Esophagus squamous epithelium (tissue), 5 donors: ENCODE data around the gene ZDHHC7. TPM values are rescaled to one million over a fixed set of nuclear protein-coding genes. Genes with fewer than 3 reads are reported as not detected.

Experiments used
- DNase-seq: peaks from one replicate; lab custom pipeline; 2025; lab: John Stamatoyannopoulos, UW
- H3K27ac ChIP-seq, 4 donors: fragments of 200-600 bp; sonication (generic); one replicate each; pipeline ENCODE4 v1.5.1; 2016 to 2019; ENCODE audit warnings: mild to moderate bottlenecking in 1 of 4
- H3K27me3 ChIP-seq, 4 donors: fragments of 200-600 bp; sonication (generic); 1 replicate in 3 of 4; 2 replicates in 1 of 4; pipeline versions ENCODE4 v1.5.1 to v1.6.0; 2017 to 2021; ENCODE audit warnings: antibody characterized with exemption in 1 of 4
- H3K36me3 ChIP-seq, 3 donors: fragments of 200-600 bp; sonication (generic); one replicate each; pipeline ENCODE4 v1.5.1; 2016 to 2019
- H3K4me1 ChIP-seq, 3 donors: fragments of 200-600 bp; sonication (generic); one replicate each; pipeline ENCODE4 v1.5.1; 2017 to 2019
- H3K4me3 ChIP-seq, 4 donors: fragments of 200-600 bp; sonication (generic); 1 replicate in 3 of 4; 2 replicates in 1 of 4; pipeline ENCODE4 v1.5.1; 2016 to 2019; ENCODE audit warnings: mild to moderate bottlenecking in 2 of 4, moderate library complexity in 1 of 4
- H3K9me3 ChIP-seq, 3 donors: fragments of 200-600 bp; sonication (generic); one replicate each; pipeline ENCODE4 v1.5.1; 2016 to 2019
- CTCF ChIP-seq, 6 experiments: fragments of 450-650 bp in 4 of 6; fragments of 200-600 bp in 2 of 6; sonication (generic) in 2 of 6; IDR thresholded peaks; one replicate each; pipeline ENCODE4 v1.5.1; 2016 to 2019; ENCODE audit warnings: antibody characterized with exemption in 6 of 6, mild to moderate bottlenecking in 4 of 6, moderate library complexity in 4 of 6
- POLR2A ChIP-seq, 4 donors: fragments of 450-650 bp; IDR thresholded peaks; one replicate each; pipeline ENCODE4 v1.6.1; 2017; ENCODE audit warnings: antibody characterized with exemption in 4 of 4, mild to moderate bottlenecking in 4 of 4, moderate library complexity in 3 of 4
- WGBS, 2 donors: methylation state at CpG; one replicate each; pipeline ENCODE4 v1.1.5; 2018; 5-methylcytosine and 5-hydroxymethylcytosine counted together
- intact Hi-C: fragments of 100-400 bp; cut with DNase I; formaldehyde crosslinking; loops from one replicate; pipeline ENCODE4 v1.15.0; 2022
- total RNA-seq, 4 donors: library from RNA; depleted of rRNA; stranded (reverse); fragments of >200 nt; gene quantifications; one replicate each; pipeline ENCODE4 v1.1.0, GENCODE V29; 2016
- donor health status: DM: yes; HTN: yes; CAD: no.

The ZDHHC7 gene
- total RNA-seq, 4 donors from 2014 or later, result 31.2 to 41.2 (median 38.6) TPM

- Histone ChIP-seq H3K4me1 (peaks cover 8 to 52% (median 26%) of the 10 kb centered on the region in 3 donors), H3K9me3 (no peaks in the 10 kb centered on the region), H3K4me3 (no peak overlapping the region), H3K27ac (peak overlapping the region in 2 of 4 donors; percentile 60 to 82), H3K27me3 (no peaks in the 10 kb centered on the region), H3K36me3 (peaks cover 5 to 94% (median 17%) of the 10 kb centered on the region in 3 donors)
- TF ChIP-seq POLR2A (IDR thresholded peaks at IDR 0.05) (no peak), CTCF (IDR thresholded peaks at IDR 0.05) (peak in 2 of 6 experiments; percentile 20 to 44)
- no peak for DNase-seq
- WGBS, 2 donors, result 55 to 78% methylated on average over 8 to 9 of the region's 9 CpGs
- intact Hi-C loops, result no loop called here
These were observed 28.9 kb downstream of the ZDHHC7 start for GRCh38 chr16:84982434-84982833.

- intact Hi-C loops, result no loop called here
- Histone ChIP-seq H3K4me3 (no peak overlapping the region), H3K27me3 (no peaks in the 10 kb centered on the region), H3K36me3 (peaks cover 18 to 97% (median 27%) of the 10 kb centered on the region in 3 donors), H3K9me3 (no peaks in the 10 kb centered on the region), H3K4me1 (peaks cover 3 to 34% (median 13%) of the 10 kb centered on the region in 3 donors), H3K27ac (peak overlapping the region in 1 of 4 donors; percentile 10)
- no peak for TF ChIP-seq POLR2A (IDR thresholded peaks at IDR 0.05)
- no peak for TF ChIP-seq CTCF (IDR thresholded peaks at IDR 0.05)
- DNase-seq, result no peak
- 77 to 80% methylated on average over 4 of the region's 4 CpGs for WGBS, 2 donors
These were observed 31.8 kb downstream of the ZDHHC7 start for GRCh38 chr16:84979516-84979915.

DNA sequence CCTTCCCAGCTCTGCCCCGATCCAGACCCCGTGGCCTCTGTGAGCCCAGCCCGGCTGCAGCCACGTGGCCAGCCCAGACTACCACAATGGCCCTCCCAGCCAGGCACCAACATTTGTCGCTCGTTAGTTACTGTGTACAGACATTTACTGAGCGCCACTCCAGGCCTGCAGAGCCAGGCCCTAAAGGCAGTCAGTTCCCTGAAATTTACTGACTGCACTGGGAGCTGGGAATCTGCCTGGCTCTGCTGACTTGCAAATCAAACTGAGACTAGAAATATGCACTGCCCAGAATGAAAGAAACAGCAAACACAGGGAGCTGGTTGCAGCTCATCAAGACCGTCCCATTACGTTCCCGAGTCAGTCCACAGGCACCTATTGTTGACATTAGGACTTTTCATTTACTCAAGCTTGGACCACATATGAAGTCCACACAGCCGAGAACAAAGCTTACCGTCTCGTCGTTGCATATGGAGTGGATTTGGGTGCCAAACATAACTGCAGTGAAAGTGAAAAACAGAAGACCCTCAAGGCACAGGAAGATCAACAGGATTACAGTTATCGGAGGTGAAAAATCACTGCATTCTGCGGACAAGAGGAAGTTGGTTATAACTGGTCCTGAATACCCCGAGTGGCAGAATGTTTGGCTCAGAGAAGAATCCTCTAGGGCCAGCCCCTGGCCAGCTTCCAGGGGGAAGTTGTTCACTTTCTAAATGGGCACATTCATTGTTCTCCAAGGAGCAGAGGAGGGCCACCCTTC, 34.5 kb downstream of the ZDHHC7 start:
- intact Hi-C loops, result no loop called here
- 73 to 77% methylated on average over 16 to 17 of the region's 17 CpGs for WGBS, 2 donors
- Histone ChIP-seq H3K4me3 (no peak overlapping the region), H3K4me1 (peaks cover 8 to 24% (median 11%) of the 10 kb centered on the region in 3 donors), H3K9me3 (no peaks in the 10 kb centered on the region), H3K27ac (peak overlapping the region in 3 of 4 donors; percentile 26 to 70 (median 46)), H3K36me3 (peaks cover 18 to 84% (median 29%) of the 10 kb centered on the region in 3 donors), H3K27me3 (no peaks in the 10 kb centered on the region)
- TF ChIP-seq CTCF (IDR thresholded peaks at IDR 0.05) (no peak), POLR2A (IDR thresholded peaks at IDR 0.05) (no peak)
- DNase-seq, result no peak

- TF ChIP-seq POLR2A (IDR thresholded peaks at IDR 0.05) (no peak), CTCF (IDR thresholded peaks at IDR 0.05) (no peak)
- WGBS, 2 donors, result 92% methylated on average over 19 to 22 of the region's 22 CpGs
- Histone ChIP-seq H3K4me3 (no peak overlapping the region), H3K27ac (peak overlapping the region in 1 of 4 donors; percentile 70), H3K27me3 (no peaks in the 10 kb centered on the region), H3K4me1 (peaks cover 8 to 29% (median 11%) of the 10 kb centered on the region in 3 donors), H3K9me3 (no peaks in the 10 kb centered on the region), H3K36me3 (peaks cover 15 to 71% (median 25%) of the 10 kb centered on the region in 3 donors)
- DNase-seq, result no peak
- intact Hi-C loops, result no loop called here
These were observed 35.8 kb downstream of the ZDHHC7 start for GRCh38 chr16:84975522-84975921.

GRCh38 chr16:84975066-84975465, 36.3 kb downstream of the ZDHHC7 start:
- Histone ChIP-seq H3K4me3 (no peak overlapping the region), H3K9me3 (no peaks in the 10 kb centered on the region), H3K27me3 (no peaks in the 10 kb centered on the region), H3K36me3 (peaks cover 13 to 67% (median 25%) of the 10 kb centered on the region in 3 donors), H3K4me1 (peaks cover 8 to 32% (median 11%) of the 10 kb centered on the region in 3 donors), H3K27ac (no peak overlapping the region)
- intact Hi-C loops, result no loop called here
- no peak for DNase-seq
- TF ChIP-seq POLR2A (IDR thresholded peaks at IDR 0.05) (no peak), CTCF (IDR thresholded peaks at IDR 0.05) (no peak)
- 66 to 86% methylated on average over 5 to 7 of the region's 12 CpGs for WGBS, 2 donors
